ENCODE results near the gene PAPSS2. TPM values are rescaled to one million over a fixed set of nuclear protein-coding genes. Genes with fewer than 3 reads are reported as not detected.
A peak's percentile ranks its signal among the peaks of the same experiment; 100 is the strongest.

The PAPSS2 gene
- total RNA-seq, 2 donors from 2014 or later, result 20.4 to 22.1 TPM

DNA sequence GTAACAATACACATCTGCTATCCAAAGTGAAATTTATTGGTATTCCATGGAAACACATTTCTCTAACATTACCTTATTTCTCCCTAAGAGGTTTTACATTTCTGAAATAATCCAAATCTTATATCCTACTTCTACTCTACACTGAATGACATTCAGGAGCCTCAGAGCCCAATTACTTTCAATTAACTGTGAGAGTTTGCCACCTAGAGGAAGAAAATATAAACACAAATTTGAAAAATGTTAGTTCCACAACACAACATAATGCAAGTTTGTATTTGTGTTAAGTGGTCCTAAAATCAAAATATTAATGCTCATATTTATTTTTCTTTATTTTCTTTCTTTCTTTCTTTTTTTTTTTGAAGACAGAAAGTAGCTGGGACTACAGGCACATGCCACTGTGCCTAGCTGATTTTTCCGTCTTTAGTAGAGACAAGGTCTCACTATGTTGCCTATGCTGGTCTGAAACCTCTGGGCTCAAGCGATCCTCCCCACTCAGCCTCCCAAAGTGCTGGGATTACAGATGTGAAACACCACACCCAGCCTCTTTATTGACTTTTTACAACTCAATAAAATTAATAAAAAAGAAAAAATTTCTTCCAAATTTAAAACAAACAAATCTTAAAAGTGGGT lies 112.3 kb downstream of the PAPSS2 start:
- ATAC-seq (ENCODE audit: insufficient number of reproducible peaks, low FRiP score, low read depth) (no peak), DNase-seq (ENCODE audit: low spot score) (no peak)
- Histone ChIP-seq H3K27me3 (replicated peaks; ENCODE audit: insufficient read depth) (no peaks in the 10 kb centered on the region), H3K36me3 (peaks cover 8% of the 10 kb centered on the region), H3K9me3 (no peaks in the 10 kb centered on the region), H3K4me1 (ENCODE audit: control insufficient read depth in 1 of 2, low read depth in 2 of 2) (peaks cover 0 to 2% of the 10 kb centered on the region in 2 donors), H3K4me3 (no peak overlapping the region), H3K27ac (no peak overlapping the region)
- TF ChIP-seq, protein P1, sequence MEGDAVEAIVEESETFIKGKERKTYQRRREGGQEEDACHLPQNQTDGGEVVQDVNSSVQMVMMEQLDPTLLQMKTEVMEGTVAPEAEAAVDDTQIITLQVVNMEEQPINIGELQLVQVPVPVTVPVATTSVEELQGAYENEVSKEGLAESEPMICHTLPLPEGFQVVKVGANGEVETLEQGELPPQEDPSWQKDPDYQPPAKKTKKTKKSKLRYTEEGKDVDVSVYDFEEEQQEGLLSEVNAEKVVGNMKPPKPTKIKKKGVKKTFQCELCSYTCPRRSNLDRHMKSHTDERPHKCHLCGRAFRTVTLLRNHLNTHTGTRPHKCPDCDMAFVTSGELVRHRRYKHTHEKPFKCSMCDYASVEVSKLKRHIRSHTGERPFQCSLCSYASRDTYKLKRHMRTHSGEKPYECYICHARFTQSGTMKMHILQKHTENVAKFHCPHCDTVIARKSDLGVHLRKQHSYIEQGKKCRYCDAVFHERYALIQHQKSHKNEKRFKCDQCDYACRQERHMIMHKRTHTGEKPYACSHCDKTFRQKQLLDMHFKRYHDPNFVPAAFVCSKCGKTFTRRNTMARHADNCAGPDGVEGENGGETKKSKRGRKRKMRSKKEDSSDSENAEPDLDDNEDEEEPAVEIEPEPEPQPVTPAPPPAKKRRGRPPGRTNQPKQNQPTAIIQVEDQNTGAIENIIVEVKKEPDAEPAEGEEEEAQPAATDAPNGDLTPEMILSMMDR (IDR thresholded peaks at IDR 0.05), result peak; percentile 40

DNA sequence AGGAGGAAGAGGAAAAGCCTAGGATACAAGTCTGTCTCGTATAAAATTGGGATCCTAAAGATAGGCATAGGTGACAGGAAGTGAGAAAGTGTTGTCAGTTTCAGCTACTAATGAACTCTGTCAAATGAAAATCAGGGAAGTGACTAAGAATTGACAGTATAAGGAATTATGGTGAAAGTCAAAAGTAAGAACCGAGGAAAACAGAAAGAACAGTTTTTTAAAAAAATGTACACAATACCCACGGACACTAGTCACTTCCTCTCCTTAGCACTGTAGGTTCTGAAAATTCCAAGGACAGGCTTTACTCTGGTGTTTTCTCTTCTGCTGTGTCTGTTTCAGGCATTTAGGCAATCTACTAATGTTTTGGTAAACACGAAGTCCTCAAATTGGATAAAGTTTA lies 116.1 kb downstream of the PAPSS2 start:
- H3K27me3 ChIP-seq (replicated peaks; ENCODE audit: insufficient read depth), result no peaks in the 10 kb centered on the region
- no peak for ATAC-seq (ENCODE audit: insufficient number of reproducible peaks, low FRiP score, low read depth)
- H3K9me3 ChIP-seq, result no peaks in the 10 kb centered on the region
- H3K4me3 ChIP-seq, result no peak overlapping the region
- no peak for DNase-seq (ENCODE audit: low spot score)
- no peaks in the 10 kb centered on the region for H3K36me3 ChIP-seq
- TF ChIP-seq, protein P1 (IDR thresholded peaks at IDR 0.05), result no peak
- peaks cover 0 to 2% of the 10 kb centered on the region in 2 donors for H3K4me1 ChIP-seq (ENCODE audit: control insufficient read depth in 1 of 2, low read depth in 2 of 2)
- H3K27ac ChIP-seq, result no peak overlapping the region

DNA sequence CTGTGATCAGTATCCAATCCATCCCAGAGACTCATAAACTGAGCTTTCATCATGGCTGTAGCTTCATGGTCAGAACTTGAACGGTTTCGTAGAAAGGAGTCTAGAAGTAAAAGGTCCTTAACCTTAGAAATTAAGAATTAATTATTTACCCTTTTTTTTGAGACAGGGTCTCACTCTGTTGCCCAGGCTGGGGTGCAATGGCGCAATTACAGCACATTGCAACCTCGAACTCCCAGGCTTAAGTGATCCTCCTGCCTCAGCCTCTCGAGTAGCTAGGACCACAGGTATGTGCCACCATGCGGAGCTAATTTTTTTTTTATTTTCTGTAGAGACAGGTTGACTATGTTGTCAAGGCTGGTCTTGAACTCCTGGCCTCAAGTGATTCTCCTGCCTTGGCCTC lies 116.7 kb downstream of the PAPSS2 start:
- no peaks in the 10 kb centered on the region for H3K36me3 ChIP-seq
- no peaks in the 10 kb centered on the region for H3K9me3 ChIP-seq
- H3K27me3 ChIP-seq (replicated peaks; ENCODE audit: insufficient read depth), result no peaks in the 10 kb centered on the region
- H3K4me1 ChIP-seq (ENCODE audit: control insufficient read depth in 1 of 2, low read depth in 2 of 2), result peaks cover 0 to 2% of the 10 kb centered on the region in 2 donors
- no peak for DNase-seq (ENCODE audit: low spot score)
- H3K4me3 ChIP-seq, result no peak overlapping the region
- TF ChIP-seq, protein P1 (IDR thresholded peaks at IDR 0.05), result no peak
- ATAC-seq (ENCODE audit: insufficient number of reproducible peaks, low FRiP score, low read depth), result no peak
- H3K27ac ChIP-seq, result no peak overlapping the region

DNA sequence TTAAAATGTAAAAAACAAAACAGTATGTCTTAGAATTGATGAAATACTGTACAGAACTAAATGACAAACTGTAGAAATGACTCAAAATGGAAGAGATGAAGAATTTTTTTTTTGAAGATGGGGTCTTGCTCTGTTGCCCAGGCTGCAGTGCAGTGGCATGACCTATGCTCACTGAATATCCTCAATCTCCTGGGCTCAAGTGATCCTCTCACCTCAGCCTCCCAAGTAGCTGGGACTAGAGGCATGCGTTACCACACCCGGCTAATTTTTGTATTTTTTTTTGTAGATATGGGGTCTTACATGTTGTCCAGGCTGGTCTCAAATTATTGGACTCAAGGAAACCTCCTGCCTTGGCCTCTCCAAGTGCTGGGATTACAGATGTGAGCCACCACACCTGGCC lies 121.9 kb downstream of the PAPSS2 start:
- Histone ChIP-seq H3K27ac (no peak overlapping the region), H3K4me3 (no peak overlapping the region), H3K27me3 (replicated peaks; ENCODE audit: insufficient read depth) (no peaks in the 10 kb centered on the region), H3K9me3 (no peaks in the 10 kb centered on the region), H3K36me3 (peaks cover 3% of the 10 kb centered on the region), H3K4me1 (ENCODE audit: control insufficient read depth in 1 of 2, low read depth in 2 of 2) (no peaks in the 10 kb centered on the region)
- DNase-seq (ENCODE audit: low spot score), result no peak
- TF ChIP-seq, protein P1 (IDR thresholded peaks at IDR 0.05), result no peak
- ATAC-seq (ENCODE audit: insufficient number of reproducible peaks, low FRiP score, low read depth), result no peak

DNA sequence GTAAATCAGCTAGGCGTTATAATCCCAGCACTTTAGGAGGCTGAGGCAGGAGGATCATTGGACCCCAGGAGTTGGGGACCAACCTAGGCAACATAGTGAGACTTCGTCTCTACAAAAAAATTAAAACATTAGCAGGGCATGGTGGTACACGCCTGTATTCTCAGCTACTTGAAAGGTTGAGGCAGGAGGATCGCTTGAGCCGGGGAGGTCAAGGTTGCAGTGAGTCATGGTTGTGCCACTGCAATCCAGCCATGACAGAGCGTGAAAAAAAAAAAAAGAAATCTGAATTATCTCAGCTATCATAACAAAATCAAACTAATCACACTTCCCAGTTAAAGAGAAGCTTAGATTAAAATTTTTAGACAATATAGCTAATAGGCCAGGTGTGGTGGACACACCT lies 123.0 kb downstream of the PAPSS2 start:
- TF ChIP-seq, protein P1 (IDR thresholded peaks at IDR 0.05), result no peak
- H3K27me3 ChIP-seq (replicated peaks; ENCODE audit: insufficient read depth), result no peaks in the 10 kb centered on the region
- no peak for ATAC-seq (ENCODE audit: insufficient number of reproducible peaks, low FRiP score, low read depth)
- no peak overlapping the region for H3K27ac ChIP-seq
- no peak overlapping the region for H3K4me3 ChIP-seq
- H3K9me3 ChIP-seq, result no peaks in the 10 kb centered on the region
- no peaks in the 10 kb centered on the region for H3K4me1 ChIP-seq (ENCODE audit: control insufficient read depth in 1 of 2, low read depth in 2 of 2)
- peaks cover 3% of the 10 kb centered on the region for H3K36me3 ChIP-seq
- DNase-seq (ENCODE audit: low spot score), result no peak

Measured in thoracic aorta (tissue), 2 donors.